T follicular helper cell (primary cell): ENCODE results near the gene GREB1.

Source experiments
- DNase-seq: peaks from one replicate; pipeline ENCODE4 v3.0.0-alpha.2; 2020; ENCODE audit warnings: low read depth

Gene GREB1

GRCh38 chr2:11581124-11581796 is 47.4 kb downstream of the GREB1 start:
- DNase-seq, result no peak

- DNase-seq, result no peak
Measured at GRCh38 chr2:11581797-11582611, 48.2 kb downstream of the GREB1 start.

GRCh38 chr2:11582612-11582861 is 48.7 kb downstream of the GREB1 start:
- DNase-seq, result no peak

GRCh38 chr2:11582862-11583752 is 49.3 kb downstream of the GREB1 start:
- DNase-seq, result peak; percentile 38

GRCh38 chr2:11583840-11584524 is 50.1 kb downstream of the GREB1 start:
- peak; percentile 37 for DNase-seq

GRCh38 chr2:11584525-11585056 is 50.7 kb downstream of the GREB1 start:
- no peak for DNase-seq

GRCh38 chr2:11585071-11585470 is 51.2 kb downstream of the GREB1 start:
- no peak for DNase-seq

GRCh38 chr2:11588228-11589110 is 54.6 kb downstream of the GREB1 start:
- DNase-seq, result no peak

GRCh38 chr2:11589316-11589940 is 55.6 kb downstream of the GREB1 start:
- no peak for DNase-seq

GRCh38 chr2:11590193-11590592 is 56.3 kb downstream of the GREB1 start:
- DNase-seq, result no peak

GRCh38 chr2:11591091-11591490 is 57.2 kb downstream of the GREB1 start:
- no peak for DNase-seq

GRCh38 chr2:11592671-11593574 is 59.1 kb downstream of the GREB1 start:
- no peak for DNase-seq

- no peak for DNase-seq
Measured at GRCh38 chr2:11596801-11597200, 63.0 kb downstream of the GREB1 start.

GRCh38 chr2:11597538-11598225 is 63.8 kb downstream of the GREB1 start:
- no peak for DNase-seq

GRCh38 chr2:11598228-11598731 is 64.4 kb downstream of the GREB1 start:
- no peak for DNase-seq

GRCh38 chr2:11602563-11603204 is 68.8 kb downstream of the GREB1 start:
- DNase-seq, result no peak

GRCh38 chr2:11610624-11611242 is 76.9 kb downstream of the GREB1 start:
- no peak for DNase-seq
